HEK293 (cell line): ENCODE data around the gene CLCN7.

Experiments used
- CTCF ChIP-seq: fragments of 450-650 bp; formaldehyde crosslinking; IDR thresholded peaks from 2 replicates; pipeline ENCODE4 v1.5.1; 2016; ENCODE audit warnings: missing biosample characterization, missing genetic modification characterization
- REST ChIP-seq: fragments of 450-650 bp; formaldehyde crosslinking; IDR thresholded peaks from 2 replicates; pipeline ENCODE4 v1.5.1; 2016; ENCODE audit warnings: missing biosample characterization, missing genetic modification characterization
- ZBTB1 ChIP-seq: fragments of 450-650 bp; formaldehyde crosslinking; IDR thresholded peaks from 2 replicates; pipeline ENCODE4 v1.5.1; 2016; ENCODE audit warnings: missing biosample characterization, missing genetic modification characterization
- ZNF214 ChIP-seq: fragments of 450-650 bp; formaldehyde crosslinking; IDR thresholded peaks from 2 replicates; pipeline ENCODE4 v1.5.1; 2017; ENCODE audit warnings: missing biosample characterization, mild to moderate bottlenecking, missing genetic modification characterization, borderline replicate concordance
- ZNF341 ChIP-seq: fragments of 450-650 bp; formaldehyde crosslinking; IDR thresholded peaks from 2 replicates; pipeline ENCODE4; 2016; ENCODE audit warnings: low read depth, missing biosample characterization, missing genetic modification characterization
- ZNF488 ChIP-seq: fragments of 450-650 bp; formaldehyde crosslinking; IDR thresholded peaks from 2 replicates; pipeline ENCODE4 v1.5.1; 2016; ENCODE audit warnings: missing biosample characterization, missing genetic modification characterization
- ZNF558 ChIP-seq: fragments of 450-650 bp; formaldehyde crosslinking; IDR thresholded peaks from 2 replicates; pipeline ENCODE4 v1.5.1; 2016; ENCODE audit warnings: missing biosample characterization, missing genetic modification characterization

- no peak for TF ChIP-seq ZNF341 (tag by site-specific recombination)
- TF ChIP-seq ZBTB1 (tag by site-specific recombination), result no peak
- no peak for TF ChIP-seq ZNF214
- TF ChIP-seq CTCF (tag by site-specific recombination), result no peak
- TF ChIP-seq ZNF558 (tag by site-specific recombination), result no peak
- no peak for TF ChIP-seq ZNF488 (tag by site-specific recombination)
- TF ChIP-seq REST (tag by site-specific recombination), result no peak
Measured at GRCh38 chr16:1398351-1398750, 76.5 kb downstream of the CLCN7 start.
